Hepatocyte (in vitro differentiated cells): Measurements from ENCODE around the gene GMPPB. TPM values are rescaled to one million over a fixed set of nuclear protein-coding genes. Genes with fewer than 3 reads are reported as not detected.

Experiments
- DNase-seq: peaks from one replicate; pipeline ENCODE4 v3.0.0-alpha.2; 2016; ENCODE audit warnings: low spot score
- H2AFZ ChIP-seq: fragments of 200-600 bp; sonication (generic); 2 replicates; pipeline ENCODE4 v1.6.0; 2016; ENCODE audit warnings: antibody characterized with exemption, mild to moderate bottlenecking
- H3K27ac ChIP-seq: fragments of 200-600 bp; sonication (generic); 2 replicates; pipeline ENCODE4 v1.5.1; 2016; ENCODE audit warnings: mild to moderate bottlenecking
- H3K27me3 ChIP-seq: fragments of 200-600 bp; sonication (generic); 2 replicates; pipeline ENCODE4 v1.6.1; 2016
- H3K36me3 ChIP-seq: fragments of 200-600 bp; sonication (generic); replicated peaks from 2 replicates; pipeline ENCODE4 v1.5.1; 2016; ENCODE audit warnings: low read depth; ENCODE audit not compliant: insufficient read depth
- H3K4me1 ChIP-seq: fragments of 200-600 bp; sonication (generic); 2 replicates; pipeline ENCODE4 v1.5.1; 2016; ENCODE audit warnings: mild to moderate bottlenecking, moderate library complexity; ENCODE audit not compliant: insufficient read depth
- H3K4me2 ChIP-seq: fragments of 200-600 bp; sonication (generic); 2 replicates; pipeline ENCODE4 v1.6.0; 2016
- H3K4me3 ChIP-seq: fragments of 200-600 bp; sonication (generic); 2 replicates; pipeline ENCODE4 v1.5.1; 2016; ENCODE audit warnings: mild to moderate bottlenecking
- H3K79me2 ChIP-seq: fragments of 200-600 bp; sonication (generic); 2 replicates; pipeline ENCODE4 v1.6.0; 2017; ENCODE audit warnings: mild to moderate bottlenecking
- H3K9me2 ChIP-seq: fragments of 200-600 bp; sonication (generic); replicated peaks from 2 replicates; pipeline ENCODE4 v1.6.0; 2017; ENCODE audit warnings: mild to moderate bottlenecking; ENCODE audit not compliant: insufficient read depth
- H3K9me3 ChIP-seq: fragments of 200-600 bp; sonication (generic); 2 replicates; pipeline ENCODE4 v1.5.1; 2016; ENCODE audit warnings: low read depth, mild to moderate bottlenecking
- H4K20me1 ChIP-seq: fragments of 200-600 bp; sonication (generic); 2 replicates; pipeline ENCODE4 v1.6.0; 2016; ENCODE audit warnings: mild to moderate bottlenecking; ENCODE audit not compliant: insufficient read depth, poor library complexity, severe bottlenecking
- CTCF ChIP-seq: fragments of 200-600 bp; sonication (generic); IDR thresholded peaks from 2 replicates; pipeline ENCODE4 v1.5.1; 2016; ENCODE audit warnings: antibody characterized with exemption, mild to moderate bottlenecking; ENCODE audit not compliant: poor library complexity
- EZH2 ChIP-seq: fragments of 200-600 bp; sonication (generic); IDR thresholded peaks from 2 replicates; pipeline ENCODE4 v1.6.1; 2016; ENCODE audit warnings: antibody characterized with exemption, mild to moderate bottlenecking, borderline replicate concordance
- EZH2phosphoT487 ChIP-seq: fragments of 200-600 bp; sonication (generic); IDR thresholded peaks from one replicate; pipeline ENCODE4 v1.6.1; 2018; ENCODE audit warnings: antibody characterized with exemption, mild to moderate bottlenecking, low read depth, moderate library complexity; ENCODE audit not compliant: unreplicated experiment, severe bottlenecking
- WGBS: methylation state at CpG from one replicate; pipeline ENCODE4 v1.1.6; 2016; ENCODE audit warnings: low lambda C conversion rate; ENCODE audit errors: missing lambda C conversion rate; 5-methylcytosine and 5-hydroxymethylcytosine counted together
- polyA plus RNA-seq: library from polyadenylated mRNA; unstranded; fragments of >200 nt; fragmentation: Nextera tagmentation; extraction: Ambion mirVana; gene quantifications from 2 replicates; pipeline ENCODE4 v1.2.1, GENCODE V29; 2016
- total RNA-seq: library from RNA; depleted of rRNA; stranded (reverse); fragments of >200 nt; gene quantifications from 2 replicates; pipeline ENCODE4 v1.2.3, GENCODE V29; 2014

The GMPPB gene
- total and polyA plus RNA-seq, 2 experiments from 2014 or later: 24.3 to 41.0 TPM

DNA sequence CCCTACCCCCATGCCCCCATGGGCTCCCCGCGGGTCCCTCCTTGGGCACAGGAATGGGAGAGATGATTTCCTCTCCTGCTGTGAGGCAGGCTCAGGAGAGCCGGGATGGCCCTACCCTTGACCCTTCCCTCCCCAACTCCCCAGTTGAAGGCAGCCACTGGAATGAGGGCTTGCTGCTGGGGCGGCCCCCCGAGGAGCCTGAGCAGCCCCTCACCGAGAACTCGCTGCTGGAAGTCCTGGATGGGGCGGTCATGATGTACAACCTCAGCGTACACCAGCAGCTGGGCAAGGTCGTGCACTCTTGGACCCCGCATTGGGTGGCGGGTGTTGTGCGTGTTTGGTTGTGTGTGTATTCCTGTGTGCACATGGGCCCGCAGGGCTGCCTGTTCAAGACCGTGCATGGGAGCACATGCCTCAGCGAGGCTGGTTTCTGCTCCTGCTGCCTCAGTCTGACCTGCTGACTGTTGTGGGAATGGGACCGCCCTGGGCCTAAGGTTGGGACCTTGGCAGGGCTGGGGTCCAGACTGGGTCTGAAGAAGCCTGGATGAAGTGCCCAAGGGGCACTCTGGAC is 18.3 kb downstream of the GMPPB start:
- no peak overlapping the region for H3K4me2 ChIP-seq
- no peak for DNase-seq
- H4K20me1 ChIP-seq: no peaks in the 10 kb centered on the region
- no peaks in the 10 kb centered on the region for H3K79me2 ChIP-seq
- H3K9me3 ChIP-seq: no peaks in the 10 kb centered on the region
- no peaks in the 10 kb centered on the region for H3K4me1 ChIP-seq
- H3K27me3 ChIP-seq: no peaks in the 10 kb centered on the region
- WGBS: 97% methylated on average over 17 of the region's 17 CpGs
- no peak for TF ChIP-seq CTCF
- no peak for TF ChIP-seq EZH2phosphoT487
- H3K27ac ChIP-seq: no peak overlapping the region
- H2AFZ ChIP-seq: no peak overlapping the region
- no peaks in the 10 kb centered on the region for H3K9me2 ChIP-seq
- no peak overlapping the region for H3K4me3 ChIP-seq
- H3K36me3 ChIP-seq: no peaks in the 10 kb centered on the region

GRCh38 chr3:49704629-49705028 is 19.1 kb downstream of the GMPPB start:
- Histone ChIP-seq H3K4me2 (no peak overlapping the region), H2AFZ (no peak overlapping the region), H3K36me3 (no peaks in the 10 kb centered on the region), H3K4me1 (no peaks in the 10 kb centered on the region), H3K9me3 (no peaks in the 10 kb centered on the region), H3K4me3 (no peak overlapping the region), H3K27me3 (no peaks in the 10 kb centered on the region), H3K79me2 (no peaks in the 10 kb centered on the region), H3K9me2 (no peaks in the 10 kb centered on the region), H3K27ac (no peak overlapping the region), H4K20me1 (no peaks in the 10 kb centered on the region)
- DNase-seq: no peak
- TF ChIP-seq EZH2phosphoT487 (no peak), EZH2 (no peak), CTCF (no peak)
- 94% methylated on average over 8 of the region's 8 CpGs for WGBS

DNA sequence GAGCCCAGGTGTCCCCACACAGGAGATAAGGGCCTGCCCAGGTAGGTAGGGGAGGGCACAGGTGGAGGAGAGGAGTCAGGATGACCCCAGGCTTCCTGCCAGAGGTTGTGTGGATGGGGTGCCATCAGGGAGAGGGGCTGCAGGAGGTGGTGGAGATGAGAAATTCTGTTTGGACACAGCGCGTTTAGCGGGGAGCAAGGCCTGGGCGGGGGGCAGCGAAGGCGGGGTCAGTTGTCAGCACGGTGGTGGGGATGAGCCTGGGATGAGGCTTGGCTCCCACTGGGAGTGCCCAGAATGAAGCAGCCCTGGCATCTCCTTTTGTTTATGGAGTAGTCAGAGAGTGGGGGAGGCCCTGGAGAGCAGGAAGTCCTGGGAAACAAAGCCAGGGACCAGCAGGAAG is 19.8 kb downstream of the GMPPB start:
- Histone ChIP-seq H3K4me3 (no peak overlapping the region), H3K36me3 (no peaks in the 10 kb centered on the region), H3K4me2 (no peak overlapping the region), H2AFZ (no peak overlapping the region), H3K79me2 (no peaks in the 10 kb centered on the region), H3K27me3 (no peaks in the 10 kb centered on the region), H3K27ac (no peak overlapping the region), H3K9me3 (no peaks in the 10 kb centered on the region), H4K20me1 (no peaks in the 10 kb centered on the region), H3K4me1 (no peaks in the 10 kb centered on the region), H3K9me2 (no peaks in the 10 kb centered on the region)
- DNase-seq: no peak
- TF ChIP-seq CTCF (no peak), EZH2phosphoT487 (no peak), EZH2 (no peak)
- WGBS: 98% methylated on average over 7 of the region's 7 CpGs

- H2AFZ ChIP-seq: no peak overlapping the region
- no peaks in the 10 kb centered on the region for H3K4me1 ChIP-seq
- DNase-seq: peak; percentile 74
- H3K36me3 ChIP-seq: no peaks in the 10 kb centered on the region
- no peaks in the 10 kb centered on the region for H3K9me2 ChIP-seq
- no peaks in the 10 kb centered on the region for H4K20me1 ChIP-seq
- no peaks in the 10 kb centered on the region for H3K79me2 ChIP-seq
- no peaks in the 10 kb centered on the region for H3K9me3 ChIP-seq
- TF ChIP-seq EZH2 (no peak), EZH2phosphoT487 (no peak), CTCF (peak; percentile 67)
- H3K4me3 ChIP-seq: no peak overlapping the region
- H3K4me2 ChIP-seq: no peak overlapping the region
- 73% methylated on average over 14 of the region's 14 CpGs for WGBS
- H3K27me3 ChIP-seq: no peaks in the 10 kb centered on the region
- H3K27ac ChIP-seq: no peak overlapping the region
These were observed 20.3 kb downstream of the GMPPB start for GRCh38 chr3:49703443-49703927.
